Stimulated activated CD8-positive, alpha-beta memory T cell treated with anti-CD3 and anti-CD28 coated beads, Interleukin-15, amount 100 ng/mL, for 1 hour (primary cell): ENCODE data around the gene SLCO4C1.
"Not testable (repeated sequence)": the region's sequence is repeated elsewhere in the genome, so short reads cannot be mapped to it uniquely, and the experiment has no call there.

Experiments
- DNase-seq: peaks from one replicate; pipeline ENCODE4 v3.0.0-alpha.2; 2020; ENCODE audit warnings: low read depth

Gene SLCO4C1

DNA sequence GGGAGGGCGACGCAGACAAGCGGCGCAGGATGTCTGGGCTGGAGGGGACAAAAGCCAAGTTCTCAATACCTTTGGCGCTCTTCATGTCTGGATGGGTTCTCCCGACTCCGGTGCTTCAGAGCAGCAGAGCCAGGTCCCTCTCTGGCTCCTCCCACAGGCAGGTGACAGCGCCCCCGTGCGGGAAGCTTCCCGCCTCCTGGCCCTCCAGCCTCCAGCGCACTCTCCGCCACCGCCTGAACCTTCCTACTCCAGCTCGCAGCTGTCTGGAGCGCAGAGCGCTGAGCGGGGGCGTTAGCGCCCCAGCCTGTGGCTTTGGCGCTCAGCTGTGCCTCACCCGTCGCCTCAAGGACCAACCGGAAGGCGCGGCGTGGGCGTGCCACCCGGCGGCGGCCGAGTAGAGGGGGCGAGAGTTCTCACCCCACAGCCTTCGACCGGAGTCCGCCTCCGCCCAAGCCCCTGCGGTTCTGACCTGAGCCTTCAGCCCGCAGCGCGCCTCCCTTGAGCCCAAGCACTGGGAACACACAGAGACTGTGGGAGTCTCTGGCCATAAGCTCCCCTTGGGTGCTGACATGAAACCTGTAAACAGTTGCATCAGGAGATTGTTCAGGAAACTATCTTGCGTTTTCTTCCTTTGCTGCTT lies at the start of gene SLCO4C1:
TSS of gene SLCO4C1 (minus strand) at position 107 of the 640 bp plus-strand sequence. CDS start at position 85, 22 bp downstream.
- peak; percentile 19 for DNase-seq

- DNase-seq, result no peak
Measured at GRCh38 chr5:102341681-102342288, 45.7 kb upstream of the SLCO4C1 start.

DNA sequence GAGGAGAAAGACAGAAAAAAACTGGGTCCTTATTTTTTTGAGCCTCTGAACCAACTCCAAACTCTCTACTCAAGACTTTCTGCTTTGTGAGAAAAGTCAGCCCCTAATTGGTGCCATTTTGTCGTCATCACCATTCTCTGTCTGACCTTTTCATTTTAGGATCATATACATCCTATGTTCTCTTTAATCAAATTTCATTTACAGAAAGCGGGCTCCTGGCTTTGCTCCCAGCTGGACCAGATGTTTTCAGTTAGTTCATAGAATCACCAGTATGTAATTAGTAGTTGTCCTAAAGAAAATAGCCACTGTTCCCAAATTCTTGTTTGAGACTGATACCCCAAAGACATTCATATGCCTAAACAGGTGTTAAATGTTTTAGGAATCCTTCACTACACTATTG lies 28.6 kb upstream of the SLCO4C1 start:
- DNase-seq, result no peak

- DNase-seq, result not testable (repeated sequence)
Measured at GRCh38 chr5:102318801-102319200, 22.7 kb upstream of the SLCO4C1 start.

- no peak for DNase-seq
Measured at GRCh38 chr5:102314328-102314727, 18.2 kb upstream of the SLCO4C1 start.

- no peak for DNase-seq
Measured at GRCh38 chr5:102313912-102314311, 17.8 kb upstream of the SLCO4C1 start.

DNA sequence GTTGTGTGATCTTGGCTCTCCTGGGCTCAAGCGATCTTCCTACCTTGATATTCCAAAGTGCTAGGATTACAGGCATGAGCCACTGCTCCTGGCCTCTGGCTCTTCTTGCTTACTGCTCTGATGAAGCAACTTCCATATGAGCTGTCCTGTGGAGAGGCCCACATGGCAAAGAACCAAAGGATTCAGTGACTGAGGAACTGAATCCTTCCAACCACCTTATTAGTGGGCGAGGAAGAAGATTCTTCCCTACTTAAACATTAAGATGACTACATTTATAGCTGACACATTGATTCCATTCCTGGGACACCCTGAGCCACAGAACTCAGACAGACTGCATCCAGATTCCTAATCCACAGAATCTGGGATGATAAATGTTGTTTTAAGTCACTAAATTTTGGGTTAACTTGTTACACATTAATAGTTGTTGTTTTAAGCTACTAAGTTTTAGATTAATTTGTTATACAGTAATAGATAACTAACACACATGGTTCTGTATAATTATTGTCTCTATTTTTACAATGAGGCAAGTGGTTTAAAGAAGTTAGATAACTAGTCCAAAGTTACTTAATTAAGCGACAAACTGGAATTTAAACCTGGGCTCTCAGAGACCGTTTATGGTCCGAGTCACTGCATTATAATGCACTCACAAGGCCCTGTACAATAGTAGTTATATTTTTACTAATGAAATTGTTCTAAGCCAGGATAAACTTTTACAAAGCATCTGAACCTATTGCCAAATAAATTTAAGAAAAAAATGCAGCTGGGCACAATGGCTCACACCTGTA lies 16.7 kb upstream of the SLCO4C1 start:
- no peak for DNase-seq

DNA sequence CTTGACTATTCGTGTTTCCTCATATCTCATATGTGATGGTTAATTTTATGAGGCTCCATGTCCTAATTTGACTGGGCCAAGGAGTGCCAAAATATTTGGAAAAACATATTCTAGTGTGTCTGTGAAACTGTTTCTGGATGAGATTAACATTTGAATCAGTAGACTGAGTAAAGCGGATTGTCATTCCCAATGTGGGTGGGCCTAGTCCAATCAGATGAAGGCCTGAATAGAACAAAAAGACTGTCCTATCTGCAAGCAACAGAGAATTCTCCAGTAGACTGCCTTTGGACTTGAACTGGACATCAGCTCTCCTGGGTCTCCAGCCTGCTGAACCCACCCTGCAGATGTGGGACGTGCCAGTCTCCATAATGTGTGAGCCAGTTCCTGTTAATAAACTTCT lies 13.5 kb upstream of the SLCO4C1 start:
- no peak for DNase-seq

DNA sequence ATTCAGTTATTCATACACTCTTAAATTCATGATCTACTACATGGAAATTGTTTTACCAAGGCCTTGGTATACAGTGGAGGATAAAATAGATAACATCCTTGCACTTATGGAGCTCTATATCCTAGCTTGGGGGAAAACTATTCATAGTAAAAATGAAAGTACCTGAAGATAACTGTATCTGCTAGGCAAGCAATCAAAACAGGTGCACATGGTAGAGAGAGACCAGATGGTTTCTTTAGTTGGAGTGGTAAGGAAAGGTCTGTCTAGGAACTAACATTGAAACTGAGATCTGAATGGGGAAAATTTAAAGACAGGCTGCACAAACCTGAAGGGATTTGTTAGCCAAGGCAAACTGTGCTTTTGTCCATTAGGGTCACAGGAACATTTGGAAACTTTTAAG lies 11.1 kb upstream of the SLCO4C1 start:
- no peak for DNase-seq

- no peak for DNase-seq
Measured at GRCh38 chr5:102306121-102306520, 10.0 kb upstream of the SLCO4C1 start.

DNA sequence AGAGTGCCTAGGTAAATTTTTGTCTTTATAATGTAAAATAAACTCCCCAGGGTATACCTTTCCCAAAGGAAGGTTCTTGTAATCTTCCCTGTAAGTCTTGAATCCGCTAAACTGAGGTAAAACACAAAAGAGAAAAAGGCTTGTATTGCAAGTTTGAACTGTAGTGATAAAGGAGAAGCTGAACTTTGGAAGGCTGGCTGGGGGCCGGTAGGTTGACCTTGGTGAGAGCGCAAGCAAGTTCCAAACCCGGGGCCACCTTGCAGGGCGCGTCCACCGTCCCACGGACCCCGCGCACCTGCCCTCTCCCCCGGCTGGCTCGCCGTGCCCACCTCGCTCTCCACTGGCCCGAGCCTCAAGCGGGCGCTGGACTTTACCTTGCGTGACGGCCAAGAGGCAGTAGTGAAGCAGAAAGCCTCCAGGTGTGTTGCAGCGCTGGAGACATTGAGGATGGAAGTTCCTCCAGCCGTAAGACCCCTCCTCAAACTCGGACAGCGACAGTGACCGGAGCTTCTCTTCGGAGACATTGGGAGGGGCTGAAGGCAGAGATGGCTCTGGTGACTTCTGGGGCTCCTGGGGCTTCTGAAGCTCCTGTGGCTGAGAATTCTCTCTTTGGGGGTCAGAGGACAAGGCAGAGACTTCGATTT lies 428 bp downstream of the SLCO4C1 start:
- no peak for DNase-seq

- no peak for DNase-seq
Measured at GRCh38 chr5:102294886-102295395, 1.1 kb downstream of the SLCO4C1 start.

- no peak for DNase-seq
Measured at GRCh38 chr5:102290004-102290403, 6.1 kb downstream of the SLCO4C1 start.

- DNase-seq, result no peak
Measured at GRCh38 chr5:102289251-102289899, 6.7 kb downstream of the SLCO4C1 start.

GRCh38 chr5:102288630-102289029 lies 7.5 kb downstream of the SLCO4C1 start:
- DNase-seq, result no peak

DNA sequence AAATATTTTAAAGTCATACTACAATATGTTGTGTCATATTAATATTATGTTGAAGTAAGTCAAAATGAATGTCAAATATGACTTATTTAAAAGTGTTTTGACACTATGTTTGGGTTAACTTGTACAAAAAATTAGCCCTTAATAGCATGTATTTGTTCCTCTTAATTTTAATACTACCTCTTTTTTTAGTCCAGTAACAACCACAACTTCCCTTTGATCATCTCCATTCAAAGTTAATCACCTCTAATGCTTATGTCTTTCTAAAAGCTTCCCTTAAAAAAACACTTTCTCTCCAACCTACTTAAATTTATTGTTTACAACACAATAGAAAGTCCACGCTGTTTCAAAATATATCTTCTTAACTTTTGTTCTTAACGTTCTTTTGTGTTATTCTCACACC lies 9.6 kb downstream of the SLCO4C1 start:
- no peak for DNase-seq

GRCh38 chr5:102283102-102283797 lies 12.8 kb downstream of the SLCO4C1 start:
- DNase-seq, result no peak

DNA sequence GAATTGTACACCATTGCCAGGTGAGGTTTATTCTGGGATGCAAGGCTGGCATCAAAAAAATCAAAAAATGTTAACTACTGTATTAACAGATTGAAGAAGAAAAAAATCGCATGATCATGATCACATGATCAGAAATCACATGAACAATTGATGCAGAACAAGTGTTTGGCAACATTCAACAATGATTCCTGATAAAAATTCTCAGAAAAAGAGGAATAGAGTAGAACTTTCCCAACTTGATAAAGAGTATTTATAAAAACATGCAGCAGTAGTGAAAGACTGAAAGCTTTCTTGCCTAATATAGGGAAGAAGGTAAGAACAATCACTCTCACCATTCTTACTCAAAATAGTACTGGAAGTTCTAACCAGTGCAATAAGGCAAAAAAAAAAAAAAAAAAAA lies 16.4 kb downstream of the SLCO4C1 start:
- DNase-seq, result no peak

- no peak for DNase-seq
Measured at GRCh38 chr5:102278231-102278630, 17.9 kb downstream of the SLCO4C1 start.

- no peak for DNase-seq
Measured at GRCh38 chr5:102277144-102277543, 18.9 kb downstream of the SLCO4C1 start.

- DNase-seq, result no peak
Measured at GRCh38 chr5:102271759-102272158, 24.3 kb downstream of the SLCO4C1 start.
